CD4-positive, alpha-beta memory T cell (primary cell): ENCODE data around the gene EHF. TPM values are rescaled to one million over a fixed set of nuclear protein-coding genes. Genes with fewer than 3 reads are reported as not detected.

Experiments
- CTCF ChIA-PET: fragments of 350-600 bp; sonication (Branson Sonifier 250); formaldehyde crosslinking; loops from one replicate; lab custom pipeline; 2021; ENCODE audit warnings: inconsistent platforms; ENCODE audit not compliant: partially characterized antibody; lab: Charles Lee
- POLR2A ChIA-PET: fragments of 350-600 bp; sonication (Branson Sonifier 250); formaldehyde crosslinking; loops from one replicate; lab custom pipeline; 2021; ENCODE audit not compliant: partially characterized antibody; lab: Charles Lee
- DNase-seq, 5 donors: peaks; one replicate each; pipeline versions ENCODE4 v3.0.0 to v3.0.0-alpha.2; 2020 to 2022; ENCODE audit warnings: mixed read lengths in 1 of 5
- H3K27ac ChIP-seq: one replicate; pipeline ENCODE4 v1.7.0; 2013; ENCODE audit warnings: low read depth, low read length
- H3K27me3 ChIP-seq: 2 replicates; pipeline ENCODE4 v1.7.0; 2013; ENCODE audit warnings: mild to moderate bottlenecking, low read length, moderate library complexity; ENCODE audit not compliant: insufficient read depth
- H3K36me3 ChIP-seq: 2 replicates; pipeline ENCODE4 v1.7.0; 2013; ENCODE audit warnings: mild to moderate bottlenecking, low read length, moderate library complexity; ENCODE audit not compliant: insufficient read depth
- H3K4me1 ChIP-seq: 2 replicates; pipeline ENCODE4 v1.7.0; 2013; ENCODE audit warnings: mild to moderate bottlenecking, low read length, moderate library complexity; ENCODE audit not compliant: insufficient read depth
- H3K4me3 ChIP-seq, 2 donors: one replicate each; pipeline ENCODE4 v1.7.0; 2013; ENCODE audit warnings: low read length in 2 of 2, mild to moderate bottlenecking in 1 of 2
- H3K9me3 ChIP-seq, 2 donors: one replicate each; pipeline ENCODE4 v1.7.0; 2013; ENCODE audit warnings: low read length in 2 of 2, control low read depth in 1 of 2; ENCODE audit not compliant: control insufficient read depth in 1 of 2
- H3K27ac Mint-ChIP-seq, 7 donors: one replicate each; pipeline ENCODE4 v1.8.0; 2020 to 2021; ENCODE audit warnings: mixed read lengths in 7 of 7, mild to moderate bottlenecking in 6 of 7, inconsistent platforms in 3 of 7, moderate library complexity in 3 of 7
- H3K27me3 Mint-ChIP-seq, 2 donors: one replicate each; pipeline ENCODE4 v1.8.0; 2020 to 2021; ENCODE audit warnings: mixed read lengths in 2 of 2
- H3K36me3 Mint-ChIP-seq, 2 donors: one replicate each; pipeline ENCODE4 v1.8.0; 2020 to 2021; ENCODE audit warnings: mixed read lengths in 2 of 2, inconsistent platforms in 1 of 2, mild to moderate bottlenecking in 1 of 2
- H3K4me1 Mint-ChIP-seq, 4 donors: one replicate each; pipeline ENCODE4 v1.8.0; 2020 to 2021; ENCODE audit warnings: mixed read lengths in 4 of 4, mild to moderate bottlenecking in 1 of 4
- H3K4me3 Mint-ChIP-seq, 8 donors: one replicate each; pipeline ENCODE4 v1.8.0; 2020 to 2021; ENCODE audit warnings: mixed read lengths in 8 of 8, mild to moderate bottlenecking in 7 of 8, moderate library complexity in 6 of 8, inconsistent platforms in 3 of 8
- H3K9me3 Mint-ChIP-seq, 8 donors: one replicate each; pipeline ENCODE4 v1.8.0; 2020 to 2021; ENCODE audit warnings: mixed read lengths in 8 of 8, mild to moderate bottlenecking in 5 of 8, inconsistent platforms in 3 of 8, moderate library complexity in 1 of 8
- intact Hi-C: fragments of 100-400 bp; cut with micrococcal nuclease; formaldehyde crosslinking; loops from one replicate; pipeline ENCODE4 v1.15.1; 2023
- polyA plus RNA-seq, 2 donors: library from polyadenylated mRNA; unstranded; fragments of 300-500 nt; fragmentation: Illumina TruSeq; gene quantifications; one replicate each; pipeline ENCODE4 v1.2.3, GENCODE V29; 2021
- total RNA-seq, 2 experiments: library from RNA; stranded (reverse); gene quantifications; one replicate each; pipeline ENCODE4 v1.2.3, GENCODE V29; 2021

EHF gene
- total and polyA plus RNA-seq, 4 experiments from 2014 or later: not detected

GRCh38 chr11:34654483-34655334 lies 33.8 kb downstream of the EHF start:
- Mint-ChIP-seq H3K9me3 (peaks cover 0 to 1% (median 0%) of the 10 kb centered on the region in 8 donors), H3K4me3 (no peak overlapping the region), H3K4me1 (peaks cover 20 to 35% (median 28%) of the 10 kb centered on the region in 4 donors), H3K36me3 (no peaks in the 10 kb centered on the region), H3K27me3 (peaks cover 7 to 15% of the 10 kb centered on the region in 2 donors), H3K27ac (no peak overlapping the region)
- Histone ChIP-seq H3K27ac (no peak overlapping the region), H3K9me3 (no peaks in the 10 kb centered on the region), H3K36me3 (no peaks in the 10 kb centered on the region), H3K4me1 (peaks cover 32% of the 10 kb centered on the region), H3K27me3 (no peaks in the 10 kb centered on the region), H3K4me3 (no peak overlapping the region)
- no peak for DNase-seq
- ChIA-PET POLR2A (no interaction called here), CTCF (no interaction called here)
- intact Hi-C loops: no loop called here

- CTCF ChIA-PET: no interaction called here
- POLR2A ChIA-PET: no interaction called here
- no peaks in the 10 kb centered on the region for H3K36me3 Mint-ChIP-seq
- no peak for DNase-seq
- H3K9me3 Mint-ChIP-seq: peaks cover 0 to 2% (median 0%) of the 10 kb centered on the region in 8 donors
- no peak overlapping the region for H3K27ac ChIP-seq
- peaks cover 16 to 27% (median 21%) of the 10 kb centered on the region in 4 donors for H3K4me1 Mint-ChIP-seq
- peaks cover 25% of the 10 kb centered on the region for H3K4me1 ChIP-seq
- no peak overlapping the region for H3K4me3 ChIP-seq
- H3K27ac Mint-ChIP-seq: no peak overlapping the region
- H3K36me3 ChIP-seq: no peaks in the 10 kb centered on the region
- intact Hi-C loops: no loop called here
- H3K4me3 Mint-ChIP-seq: no peak overlapping the region
- H3K27me3 Mint-ChIP-seq: peaks cover 7 to 15% of the 10 kb centered on the region in 2 donors
- H3K9me3 ChIP-seq: no peaks in the 10 kb centered on the region
- H3K27me3 ChIP-seq: no peaks in the 10 kb centered on the region
Observed at GRCh38 chr11:34655335-34656008, 34.6 kb downstream of the EHF start.

GRCh38 chr11:34656062-34656720 lies 35.3 kb downstream of the EHF start:
- intact Hi-C loops: no loop called here
- H3K36me3 ChIP-seq: no peaks in the 10 kb centered on the region
- no peaks in the 10 kb centered on the region for H3K9me3 ChIP-seq
- DNase-seq: no peak
- H3K9me3 Mint-ChIP-seq: peaks cover 0 to 2% (median 0%) of the 10 kb centered on the region in 8 donors
- no peaks in the 10 kb centered on the region for H3K36me3 Mint-ChIP-seq
- ChIA-PET POLR2A (no interaction called here), CTCF (no interaction called here)
- H3K27me3 Mint-ChIP-seq: peaks cover 7 to 15% of the 10 kb centered on the region in 2 donors
- H3K27ac Mint-ChIP-seq: no peak overlapping the region
- no peaks in the 10 kb centered on the region for H3K27me3 ChIP-seq
- peaks cover 11 to 21% (median 15%) of the 10 kb centered on the region in 4 donors for H3K4me1 Mint-ChIP-seq
- peaks cover 18% of the 10 kb centered on the region for H3K4me1 ChIP-seq
- H3K4me3 Mint-ChIP-seq: no peak overlapping the region
- H3K27ac ChIP-seq: no peak overlapping the region
- H3K4me3 ChIP-seq: no peak overlapping the region

GRCh38 chr11:34658071-34659015 lies 37.5 kb downstream of the EHF start:
- no peak overlapping the region for H3K27ac ChIP-seq
- peaks cover 0 to 2% (median 0%) of the 10 kb centered on the region in 8 donors for H3K9me3 Mint-ChIP-seq
- ChIA-PET POLR2A (no interaction called here), CTCF (no interaction called here)
- H3K36me3 Mint-ChIP-seq: no peaks in the 10 kb centered on the region
- H3K4me3 Mint-ChIP-seq: no peak overlapping the region
- no peaks in the 10 kb centered on the region for H3K9me3 ChIP-seq
- no peak overlapping the region for H3K27ac Mint-ChIP-seq
- H3K4me1 Mint-ChIP-seq: no peaks in the 10 kb centered on the region
- H3K27me3 ChIP-seq: no peaks in the 10 kb centered on the region
- H3K4me1 ChIP-seq: no peaks in the 10 kb centered on the region
- intact Hi-C loops: no loop called here
- H3K36me3 ChIP-seq: no peaks in the 10 kb centered on the region
- DNase-seq: no peak
- peaks cover 4 to 15% of the 10 kb centered on the region in 2 donors for H3K27me3 Mint-ChIP-seq
- H3K4me3 ChIP-seq: no peak overlapping the region

GRCh38 chr11:34659096-34659733 lies 38.3 kb downstream of the EHF start:
- POLR2A ChIA-PET: no interaction called here
- Histone ChIP-seq H3K27ac (no peak overlapping the region), H3K4me3 (no peak overlapping the region), H3K27me3 (no peaks in the 10 kb centered on the region), H3K4me1 (no peaks in the 10 kb centered on the region), H3K36me3 (no peaks in the 10 kb centered on the region), H3K9me3 (no peaks in the 10 kb centered on the region)
- CTCF ChIA-PET: interaction anchor here (1.6 kb wide), 1 partner anchor 8 kb away, joined by 4 read pairs; no protein-coding TSS in a partner anchor
- H3K27me3 Mint-ChIP-seq: peaks cover 8 to 11% of the 10 kb centered on the region in 2 donors
- H3K27ac Mint-ChIP-seq: no peak overlapping the region
- peaks cover 0 to 2% (median 0%) of the 10 kb centered on the region in 8 donors for H3K9me3 Mint-ChIP-seq
- H3K4me1 Mint-ChIP-seq: no peaks in the 10 kb centered on the region
- H3K4me3 Mint-ChIP-seq: no peak overlapping the region
- H3K36me3 Mint-ChIP-seq: no peaks in the 10 kb centered on the region
- DNase-seq: no peak
- intact Hi-C loops: no loop called here

- ChIA-PET POLR2A (no interaction called here), CTCF (no interaction called here)
- Mint-ChIP-seq H3K4me1 (peaks cover 0 to 2% (median under 1%) of the 10 kb centered on the region in 4 donors), H3K27ac (no peak overlapping the region), H3K9me3 (peaks cover 0 to 3% (median 0%) of the 10 kb centered on the region in 8 donors), H3K27me3 (peaks cover 13 to 15% of the 10 kb centered on the region in 2 donors), H3K4me3 (no peak overlapping the region), H3K36me3 (no peaks in the 10 kb centered on the region)
- no peak overlapping the region for H3K27ac ChIP-seq
- H3K4me3 ChIP-seq: no peak overlapping the region
- H3K4me1 ChIP-seq: no peaks in the 10 kb centered on the region
- no peaks in the 10 kb centered on the region for H3K9me3 ChIP-seq
- no peaks in the 10 kb centered on the region for H3K36me3 ChIP-seq
- intact Hi-C loops: no loop called here
- no peaks in the 10 kb centered on the region for H3K27me3 ChIP-seq
- DNase-seq: no peak
Observed at GRCh38 chr11:34665077-34665835, 44.4 kb downstream of the EHF start.
